PC-9 (cell line): Measurements from ENCODE around the gene BRD1.

Experiments
- EZH2 ChIP-seq: fragments of 200-600 bp; sonication (generic); IDR thresholded peaks from 2 replicates; pipeline ENCODE4 v1.8.0; 2017; ENCODE audit warnings: antibody characterized with exemption, low read depth
- TF ChIP-seq, protein P1 (sequence below): fragments of 200-600 bp; sonication (generic); conservative IDR thresholded peaks from 2 replicates; pipeline ENCODE4 v1.6.1; 2017; ENCODE audit warnings: mixed run types, antibody characterized with exemption, mild to moderate bottlenecking, moderate library complexity

DNA sequence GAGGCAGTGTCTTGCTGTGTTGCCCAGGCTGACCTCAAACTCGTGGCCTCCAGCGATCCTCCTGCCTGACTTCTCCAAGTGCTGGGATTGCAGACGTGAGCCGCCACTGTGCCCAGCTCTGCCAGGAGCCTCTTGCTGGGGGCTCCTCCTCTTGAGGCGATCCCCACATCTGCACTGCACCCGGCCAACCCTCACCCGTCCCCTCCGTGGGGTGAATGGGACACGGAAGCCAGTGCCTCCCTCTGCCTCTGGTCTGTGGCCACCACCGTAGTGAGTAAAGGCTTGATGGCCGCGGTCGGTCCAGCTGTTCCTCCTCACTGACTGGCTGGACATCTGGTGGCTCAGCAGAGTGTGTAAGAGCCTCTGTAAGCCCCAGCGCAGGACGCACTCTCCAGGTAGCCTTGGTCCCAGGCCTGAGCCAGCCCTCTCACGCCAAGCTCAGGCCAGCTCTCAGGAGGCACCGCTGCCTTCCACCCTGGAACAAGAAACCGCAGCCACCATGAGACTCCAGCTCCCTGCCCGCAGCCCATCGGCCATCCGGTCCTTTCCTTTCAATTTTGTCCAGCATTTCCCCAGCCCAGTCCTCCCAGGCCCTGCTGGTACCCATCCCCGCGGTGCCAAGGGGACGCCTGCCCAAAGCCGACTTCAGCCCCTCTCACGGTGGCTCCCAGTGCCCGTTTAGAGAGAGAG is 100.3 kb downstream of the BRD1 start:
- TF ChIP-seq, protein P1, sequence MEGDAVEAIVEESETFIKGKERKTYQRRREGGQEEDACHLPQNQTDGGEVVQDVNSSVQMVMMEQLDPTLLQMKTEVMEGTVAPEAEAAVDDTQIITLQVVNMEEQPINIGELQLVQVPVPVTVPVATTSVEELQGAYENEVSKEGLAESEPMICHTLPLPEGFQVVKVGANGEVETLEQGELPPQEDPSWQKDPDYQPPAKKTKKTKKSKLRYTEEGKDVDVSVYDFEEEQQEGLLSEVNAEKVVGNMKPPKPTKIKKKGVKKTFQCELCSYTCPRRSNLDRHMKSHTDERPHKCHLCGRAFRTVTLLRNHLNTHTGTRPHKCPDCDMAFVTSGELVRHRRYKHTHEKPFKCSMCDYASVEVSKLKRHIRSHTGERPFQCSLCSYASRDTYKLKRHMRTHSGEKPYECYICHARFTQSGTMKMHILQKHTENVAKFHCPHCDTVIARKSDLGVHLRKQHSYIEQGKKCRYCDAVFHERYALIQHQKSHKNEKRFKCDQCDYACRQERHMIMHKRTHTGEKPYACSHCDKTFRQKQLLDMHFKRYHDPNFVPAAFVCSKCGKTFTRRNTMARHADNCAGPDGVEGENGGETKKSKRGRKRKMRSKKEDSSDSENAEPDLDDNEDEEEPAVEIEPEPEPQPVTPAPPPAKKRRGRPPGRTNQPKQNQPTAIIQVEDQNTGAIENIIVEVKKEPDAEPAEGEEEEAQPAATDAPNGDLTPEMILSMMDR = no peak
- TF ChIP-seq EZH2 = no peak
